Prostate gland (tissue), 2 donors: ENCODE results near the gene PHF21B.

Experiments used
- POLR2A ChIP-seq: fragments of 450-650 bp; IDR thresholded peaks from one replicate; pipeline ENCODE4 v1.6.1; 2016; ENCODE audit warnings: antibody characterized with exemption, mild to moderate bottlenecking
- TF ChIP-seq, protein P1 (sequence below), 4 experiments: fragments of 200-600 bp in 2 of 4; fragments of 450-650 bp in 2 of 4; sonication (generic) in 2 of 4; IDR thresholded peaks; 1 replicate in 3 of 4; 2 replicates in 1 of 4; pipeline ENCODE4 v1.5.1; 2016 to 2019; ENCODE audit warnings: antibody characterized with exemption in 4 of 4, mild to moderate bottlenecking in 2 of 4, moderate library complexity in 2 of 4

DNA sequence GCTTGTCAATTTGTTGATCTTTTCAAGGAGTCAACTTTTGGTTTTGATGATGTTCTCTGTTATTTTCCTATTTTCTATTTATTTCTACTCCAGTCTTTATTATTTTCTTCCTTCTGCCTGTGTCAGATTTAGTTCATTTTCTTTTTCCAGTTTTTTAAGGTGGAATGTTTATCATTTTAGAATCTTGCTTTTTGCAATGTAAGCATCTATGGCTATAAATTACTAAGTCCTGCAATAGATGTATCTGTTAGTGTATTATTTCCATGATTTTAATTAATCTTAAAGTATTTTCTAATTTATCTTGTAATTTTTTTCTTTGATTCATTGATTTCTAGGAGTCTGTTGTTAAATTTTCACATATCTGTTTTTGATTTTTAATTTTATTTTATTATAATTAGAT, 175.7 kb downstream of the PHF21B start:
- no peak for TF ChIP-seq POLR2A
- TF ChIP-seq, protein P1, sequence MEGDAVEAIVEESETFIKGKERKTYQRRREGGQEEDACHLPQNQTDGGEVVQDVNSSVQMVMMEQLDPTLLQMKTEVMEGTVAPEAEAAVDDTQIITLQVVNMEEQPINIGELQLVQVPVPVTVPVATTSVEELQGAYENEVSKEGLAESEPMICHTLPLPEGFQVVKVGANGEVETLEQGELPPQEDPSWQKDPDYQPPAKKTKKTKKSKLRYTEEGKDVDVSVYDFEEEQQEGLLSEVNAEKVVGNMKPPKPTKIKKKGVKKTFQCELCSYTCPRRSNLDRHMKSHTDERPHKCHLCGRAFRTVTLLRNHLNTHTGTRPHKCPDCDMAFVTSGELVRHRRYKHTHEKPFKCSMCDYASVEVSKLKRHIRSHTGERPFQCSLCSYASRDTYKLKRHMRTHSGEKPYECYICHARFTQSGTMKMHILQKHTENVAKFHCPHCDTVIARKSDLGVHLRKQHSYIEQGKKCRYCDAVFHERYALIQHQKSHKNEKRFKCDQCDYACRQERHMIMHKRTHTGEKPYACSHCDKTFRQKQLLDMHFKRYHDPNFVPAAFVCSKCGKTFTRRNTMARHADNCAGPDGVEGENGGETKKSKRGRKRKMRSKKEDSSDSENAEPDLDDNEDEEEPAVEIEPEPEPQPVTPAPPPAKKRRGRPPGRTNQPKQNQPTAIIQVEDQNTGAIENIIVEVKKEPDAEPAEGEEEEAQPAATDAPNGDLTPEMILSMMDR (IDR thresholded peaks at IDR 0.05): no peak
